Keratinocyte (primary cell): ENCODE results near the gene ACTL9. TPM values are rescaled to one million over a fixed set of nuclear protein-coding genes. Genes with fewer than 3 reads are reported as not detected.

Experiments used
- DNase-seq: peaks from one replicate; pipeline ENCODE4 v3.0.0-alpha.2; 2011; ENCODE audit warnings: low read depth, missing footprints, low spot score
- FAIRE-seq: peaks from 2 replicates; lab custom pipeline; 2011; peaks lifted over from hg19 to GRCh38; lab: Jason Lieb, UNC
- H2AFZ ChIP-seq: 2 replicates; pipeline ENCODE4 v1.6.0; 2012; ENCODE audit warnings: low read length, control low read depth, inconsistent platforms; ENCODE audit not compliant: control insufficient read depth
- H3K27ac ChIP-seq: 2 replicates; pipeline ENCODE4 v1.5.1; 2011; ENCODE audit warnings: low read length; ENCODE audit not compliant: control insufficient read depth, insufficient read depth
- H3K27me3 ChIP-seq: 3 replicates; pipeline ENCODE4 v1.6.0; 2011; ENCODE audit warnings: low read length; ENCODE audit not compliant: control insufficient read depth, insufficient read depth; ENCODE audit errors: extremely low read depth
- H3K36me3 ChIP-seq, 2 experiments: 2 replicates in 1 of 2; 3 replicates in 1 of 2; pipeline ENCODE4 v1.5.1; 2011; ENCODE audit warnings: low read length in 2 of 2, mild to moderate bottlenecking in 1 of 2; ENCODE audit not compliant: control insufficient read depth in 2 of 2, insufficient read depth in 2 of 2; ENCODE audit errors: extremely low read depth in 1 of 2
- H3K4me1 ChIP-seq: 3 replicates; pipeline ENCODE4 v1.5.1; 2011; ENCODE audit warnings: low read length; ENCODE audit not compliant: control insufficient read depth, insufficient read depth; ENCODE audit errors: extremely low read depth
- H3K4me2 ChIP-seq: 3 replicates; pipeline ENCODE4 v1.6.0; 2011; ENCODE audit warnings: low read depth, low read length; ENCODE audit not compliant: control insufficient read depth, insufficient read depth; ENCODE audit errors: extremely low read depth
- H3K4me3 ChIP-seq, 3 experiments: fragments of 200-600 bp in 1 of 3; sonication (generic) in 1 of 3; 2 replicates in 2 of 3; 3 replicates in 1 of 3; pipeline ENCODE4 v1.5.1; 2011 to 2016; ENCODE audit warnings: low read length in 3 of 3, mild to moderate bottlenecking in 3 of 3, control low read depth in 2 of 3, inconsistent platforms in 1 of 3, low read depth in 1 of 3, mixed read lengths in 1 of 3, mixed run types in 1 of 3, moderate library complexity in 1 of 3; ENCODE audit not compliant: control insufficient read depth in 2 of 3, insufficient read depth in 2 of 3; ENCODE audit errors: extremely low read depth in 1 of 3
- H3K79me2 ChIP-seq: 2 replicates; pipeline ENCODE4 v1.6.0; 2012; ENCODE audit warnings: low read length; ENCODE audit not compliant: control insufficient read depth, insufficient read depth
- H3K9ac ChIP-seq: 3 replicates; pipeline ENCODE4 v1.6.0; 2011; ENCODE audit warnings: low read length; ENCODE audit not compliant: control insufficient read depth, insufficient read depth; ENCODE audit errors: extremely low read depth
- H3K9me1 ChIP-seq: 3 replicates; pipeline ENCODE4 v1.6.0; 2011; ENCODE audit warnings: low read length; ENCODE audit not compliant: control insufficient read depth, insufficient read depth; ENCODE audit errors: extremely low read depth
- H3K9me3 ChIP-seq: 2 replicates; pipeline ENCODE4 v1.5.1; 2012; ENCODE audit warnings: low read depth, low read length; ENCODE audit not compliant: control insufficient read depth
- H4K20me1 ChIP-seq: 3 replicates; pipeline ENCODE4 v1.6.0; 2011; ENCODE audit warnings: low read length; ENCODE audit not compliant: control insufficient read depth, insufficient read depth; ENCODE audit errors: extremely low read depth
- CTCF ChIP-seq, 3 experiments: IDR thresholded peaks in 1 of 3; conservative IDR thresholded peaks in 1 of 3; optimal IDR thresholded peaks in 1 of 3; 2 replicates in 2 of 3; 3 replicates in 1 of 3; pipeline versions ENCODE3 to v1.5.1; 2011; ENCODE audit warnings: low read length in 3 of 3, mild to moderate bottlenecking in 3 of 3, moderate library complexity in 2 of 3, control low read depth in 1 of 3, inconsistent platforms in 1 of 3; ENCODE audit not compliant: insufficient read depth in 2 of 3; ENCODE audit errors: extremely low read depth in 1 of 3
- EZH2 ChIP-seq: IDR thresholded peaks from one replicate; pipeline ENCODE4 v1.6.1; 2012; ENCODE audit warnings: inconsistent platforms, mild to moderate bottlenecking, low read length, moderate library complexity
- dilution Hi-C: fragments of 300-500 bp; cut with MboI; formaldehyde crosslinking; loops from one replicate; pipeline ENCODE4 v1.7.0; 2020; ENCODE audit warnings: low sequenced_read_pairs; ENCODE audit not compliant: extremely low pct_ligation_motif_present
- polyA plus RNA-seq, 5 experiments: library from polyadenylated mRNA; depleted of rRNA in 3 of 5; stranded (reverse) in 3 of 5; stranded (forward) in 1 of 5; unstranded in 1 of 5; fragments of >200 nt; gene quantifications; 1 replicate in 1 of 5; 2 replicates in 3 of 5; 3 replicates in 1 of 5; pipeline versions ENCODE4 v1.2.1 to v1.2.3, GENCODE V29; 2011 to 2012; ENCODE audit warnings: missing spikeins in 2 of 5, low read depth in 1 of 5, low replicate concordance in 1 of 5

Gene ACTL9
- polyA plus RNA-seq, 1 donor (not counting 4 experiments of a cell fraction or from before 2014, with no cell fraction given) = not detected

- TF ChIP-seq CTCF (optimal IDR thresholded peaks at IDR 0.05 in 1 of 3, IDR thresholded peaks at IDR 0.05 in 1 of 3, conservative IDR thresholded peaks at IDR 0.05 in 1 of 3; ENCODE audit: extremely low read depth in 1 of 3, insufficient read depth in 2 of 3, low read length in 3 of 3) (no peak), EZH2 (no peak)
- Histone ChIP-seq H3K27me3 (no peaks in the 10 kb centered on the region), H3K4me2 (no peak overlapping the region), H3K27ac (no peak overlapping the region), H4K20me1 (no peaks in the 10 kb centered on the region), H3K36me3 (no peaks in the 10 kb centered on the region), H3K4me1 (no peaks in the 10 kb centered on the region), H3K9me1 (no peaks in the 10 kb centered on the region), H3K9ac (no peak overlapping the region), H2AFZ (no peak overlapping the region), H3K4me3 (no peak overlapping the region), H3K9me3 (peaks cover 3% of the 10 kb centered on the region), H3K79me2 (no peaks in the 10 kb centered on the region)
- FAIRE-seq (no peak), DNase-seq (no peak)
- dilution Hi-C loops = no loop called here
Measured at GRCh38 chr19:8690753-8691539, 7.6 kb downstream of the ACTL9 start.

DNA sequence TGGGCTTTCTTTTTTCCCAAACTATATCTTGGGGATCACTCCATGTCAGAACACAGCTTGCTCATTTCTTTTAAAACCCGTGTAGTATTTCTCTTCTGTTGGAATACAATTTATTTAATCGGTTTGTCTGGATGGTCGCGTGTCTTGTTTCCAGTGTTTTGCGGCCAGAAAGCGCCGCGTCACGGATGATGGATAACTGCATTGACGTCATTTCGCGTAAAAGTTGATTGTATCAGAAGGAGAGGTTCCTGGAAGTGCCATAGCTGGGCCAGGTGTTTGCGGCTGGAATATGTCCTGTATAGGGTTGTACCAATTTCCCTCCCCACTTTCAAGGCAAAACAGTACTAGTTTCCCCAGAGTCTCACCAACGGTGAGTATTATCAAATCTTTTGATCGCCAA lies 9.7 kb downstream of the ACTL9 start:
- TF ChIP-seq CTCF (optimal IDR thresholded peaks at IDR 0.05 in 1 of 3, IDR thresholded peaks at IDR 0.05 in 1 of 3, conservative IDR thresholded peaks at IDR 0.05 in 1 of 3; ENCODE audit: extremely low read depth in 1 of 3, insufficient read depth in 2 of 3, low read length in 3 of 3) (no peak), EZH2 (no peak)
- no peaks in the 10 kb centered on the region for H3K9me1 ChIP-seq
- no peaks in the 10 kb centered on the region for H3K9me3 ChIP-seq
- DNase-seq (no peak), FAIRE-seq (no peak)
- H3K4me2 ChIP-seq = no peak overlapping the region
- no peak overlapping the region for H3K9ac ChIP-seq
- no peaks in the 10 kb centered on the region for H3K4me1 ChIP-seq
- no peaks in the 10 kb centered on the region for H3K36me3 ChIP-seq
- no peaks in the 10 kb centered on the region for H3K79me2 ChIP-seq
- no peak overlapping the region for H2AFZ ChIP-seq
- H4K20me1 ChIP-seq = no peaks in the 10 kb centered on the region
- no peaks in the 10 kb centered on the region for H3K27me3 ChIP-seq
- dilution Hi-C loops = no loop called here
- no peak overlapping the region for H3K4me3 ChIP-seq
- H3K27ac ChIP-seq = no peak overlapping the region
